Measurements from ENCODE around the gene HAO2.

Gene HAO2

GRCh38 chr1:119338004-119338403, 30.6 kb upstream of the HAO2 start:
- Mint-ChIP-seq H3K36me3 (ENCODE audit: low read depth) (no peaks in the 10 kb centered on the region), H3K4me3 (no peak overlapping the region), H3K27ac (no peak overlapping the region), H3K27me3 (ENCODE audit: low read depth) (peaks cover 28% of the 10 kb centered on the region), H3K9me3 (peaks cover 5% of the 10 kb centered on the region), H3K4me1 (peaks cover 7% of the 10 kb centered on the region)
- TF ChIP-seq CTCF (IDR thresholded peaks at IDR 0.05; ENCODE audit: unreplicated experiment in 3 of 3) = no peak

- Mint-ChIP-seq H3K36me3 (ENCODE audit: low read depth) (no peaks in the 10 kb centered on the region), H3K9me3 (peaks cover 13% of the 10 kb centered on the region), H3K27ac (no peak overlapping the region), H3K4me3 (no peak overlapping the region), H3K27me3 (ENCODE audit: low read depth) (peaks cover 28% of the 10 kb centered on the region), H3K4me1 (peaks cover 7% of the 10 kb centered on the region)
- no peak for TF ChIP-seq CTCF (IDR thresholded peaks at IDR 0.05; ENCODE audit: unreplicated experiment in 3 of 3)
Observed at GRCh38 chr1:119338757-119339156, 29.8 kb upstream of the HAO2 start.

GRCh38 chr1:119340861-119341261, 27.7 kb upstream of the HAO2 start:
- Mint-ChIP-seq H3K36me3 (ENCODE audit: low read depth) (no peaks in the 10 kb centered on the region), H3K27ac (peak overlapping the region in 2 of 3 experiments; percentile 14 to 85), H3K9me3 (peaks cover 19% of the 10 kb centered on the region), H3K4me1 (peaks cover 7% of the 10 kb centered on the region), H3K4me3 (no peak overlapping the region), H3K27me3 (ENCODE audit: low read depth) (peaks cover 22% of the 10 kb centered on the region)
- no peak for TF ChIP-seq CTCF (IDR thresholded peaks at IDR 0.05; ENCODE audit: unreplicated experiment in 3 of 3)

- Mint-ChIP-seq H3K36me3 (ENCODE audit: low read depth) (no peaks in the 10 kb centered on the region), H3K9me3 (peaks cover 19% of the 10 kb centered on the region), H3K4me1 (peaks cover 7% of the 10 kb centered on the region), H3K4me3 (no peak overlapping the region), H3K27ac (peak overlapping the region; percentile 14 to 85 (median 27)), H3K27me3 (ENCODE audit: low read depth) (peaks cover 22% of the 10 kb centered on the region)
- no peak for TF ChIP-seq CTCF (IDR thresholded peaks at IDR 0.05; ENCODE audit: unreplicated experiment in 3 of 3)
Observed at GRCh38 chr1:119341372-119341947, 27.1 kb upstream of the HAO2 start.

- Mint-ChIP-seq H3K36me3 (ENCODE audit: low read depth) (no peaks in the 10 kb centered on the region), H3K9me3 (peaks cover 16% of the 10 kb centered on the region), H3K27ac (no peak overlapping the region), H3K4me1 (no peaks in the 10 kb centered on the region), H3K27me3 (ENCODE audit: low read depth) (peaks cover 9% of the 10 kb centered on the region), H3K4me3 (no peak overlapping the region)
- TF ChIP-seq CTCF (IDR thresholded peaks at IDR 0.05; ENCODE audit: unreplicated experiment in 3 of 3) = no peak
Observed at GRCh38 chr1:119345398-119345797, 23.2 kb upstream of the HAO2 start.

- H3K4me1 Mint-ChIP-seq = peaks cover 3% of the 10 kb centered on the region
- H3K27me3 Mint-ChIP-seq (ENCODE audit: low read depth) = no peaks in the 10 kb centered on the region
- H3K36me3 Mint-ChIP-seq (ENCODE audit: low read depth) = no peaks in the 10 kb centered on the region
- no peak overlapping the region for H3K27ac Mint-ChIP-seq
- peaks cover 15% of the 10 kb centered on the region for H3K9me3 Mint-ChIP-seq
- TF ChIP-seq CTCF (IDR thresholded peaks at IDR 0.05; ENCODE audit: unreplicated experiment in 3 of 3) = no peak
- H3K4me3 Mint-ChIP-seq = no peak overlapping the region
Observed at GRCh38 chr1:119347858-119348257, 20.7 kb upstream of the HAO2 start.

Data from nephron (organoid).